Upper lobe of left lung (tissue), 4 donors: Measurements from ENCODE around the gene CLIP4.

Experiments
- CTCF ChIP-seq, 6 experiments: fragments of 450-650 bp in 4 of 6; fragments of 200-600 bp in 2 of 6; sonication (generic) in 2 of 6; IDR thresholded peaks; one replicate each; pipeline ENCODE4 v1.5.1; 2016 to 2019; ENCODE audit warnings: antibody characterized with exemption in 6 of 6
- POLR2A ChIP-seq, 4 donors: fragments of 450-650 bp; IDR thresholded peaks; one replicate each; pipeline ENCODE4 v1.5.1; 2016 to 2017; ENCODE audit warnings: antibody characterized with exemption in 4 of 4, mild to moderate bottlenecking in 2 of 4

GRCh38 chr2:29074411-29074810 lies 40.8 kb upstream of the CLIP4 start, which contains the start of gene PCARE:
- no peak for TF ChIP-seq CTCF (IDR thresholded peaks at IDR 0.05)
- no peak for TF ChIP-seq POLR2A (IDR thresholded peaks at IDR 0.05)
